Esophagus squamous epithelium (tissue), 4 donors: ENCODE data around the gene DACT2.

Experiments used
- CTCF ChIP-seq, 6 experiments: fragments of 450-650 bp in 4 of 6; fragments of 200-600 bp in 2 of 6; sonication (generic) in 2 of 6; IDR thresholded peaks; one replicate each; pipeline ENCODE4 v1.5.1; 2016 to 2019; ENCODE audit warnings: antibody characterized with exemption in 6 of 6, mild to moderate bottlenecking in 4 of 6, moderate library complexity in 4 of 6
- POLR2A ChIP-seq, 4 donors: fragments of 450-650 bp; IDR thresholded peaks; one replicate each; pipeline ENCODE4 v1.6.1; 2017; ENCODE audit warnings: antibody characterized with exemption in 4 of 4, mild to moderate bottlenecking in 4 of 4, moderate library complexity in 3 of 4

- TF ChIP-seq POLR2A (IDR thresholded peaks at IDR 0.05) (no peak), CTCF (IDR thresholded peaks at IDR 0.05) (no peak)
Measured at GRCh38 chr6:168292826-168293225, 26.8 kb downstream of the DACT2 start.
